ENCODE data around the gene HES5.

HES5 gene

GRCh38 chr1:2479618-2480017, 50.4 kb downstream of the HES5 start:
- no peak for DNase-seq (ENCODE audit: extremely low spot score)
- POLR2A ChIA-PET: no interaction called here
- CTCF ChIA-PET: no interaction called here
- TF ChIP-seq NFRKB (IDR thresholded peaks at IDR 0.05) (no peak), ELF4 (IDR thresholded peaks at IDR 0.05) (no peak), FOXA1 (IDR thresholded peaks at IDR 0.05) (no peak), ARNT (IDR thresholded peaks at IDR 0.05) (no peak), CTBP1 (IDR thresholded peaks at IDR 0.05; ENCODE audit: borderline replicate concordance) (no peak), FOXK2 (IDR thresholded peaks at IDR 0.05) (no peak), FOXM1 (IDR thresholded peaks at IDR 0.05; ENCODE audit: borderline replicate concordance) (no peak), SP1 (IDR thresholded peaks at IDR 0.05) (no peak), PKNOX1 (IDR thresholded peaks at IDR 0.05) (no peak), HDGF (IDR thresholded peaks at IDR 0.05; ENCODE audit: borderline replicate concordance) (no peak), SUZ12 (IDR thresholded peaks at IDR 0.05) (no peak), ZNF384 (IDR thresholded peaks at IDR 0.05) (no peak)

GRCh38 chr1:2479186-2479585, 50.9 kb downstream of the HES5 start:
- ChIA-PET POLR2A (no interaction called here), CTCF (no interaction called here)
- TF ChIP-seq ELF4 (IDR thresholded peaks at IDR 0.05) (no peak), L3MBTL2 (conservative IDR thresholded peaks at IDR 0.05) (no peak), BHLHE40 (IDR thresholded peaks at IDR 0.05; ENCODE audit: borderline replicate concordance) (no peak), ZNF384 (IDR thresholded peaks at IDR 0.05) (no peak), FOXA1 (IDR thresholded peaks at IDR 0.05) (no peak), SUZ12 (IDR thresholded peaks at IDR 0.05) (no peak), LEF1 (IDR thresholded peaks at IDR 0.05; ENCODE audit: borderline replicate concordance) (no peak), CTBP1 (IDR thresholded peaks at IDR 0.05; ENCODE audit: borderline replicate concordance) (no peak), FOXM1 (IDR thresholded peaks at IDR 0.05; ENCODE audit: borderline replicate concordance) (no peak), FOXK2 (IDR thresholded peaks at IDR 0.05) (no peak)
- DNase-seq (ENCODE audit: extremely low spot score): no peak
